ENCODE measurements around the gene RSPO4.

RSPO4 gene

GRCh38 chr20:1034415-1034789 is 32.3 kb upstream of the RSPO4 start:
- no peak for TF ChIP-seq CTCF (IDR thresholded peaks at IDR 0.05)

- no peak for TF ChIP-seq CTCF (IDR thresholded peaks at IDR 0.05)
Observed at GRCh38 chr20:1033751-1034414, 31.8 kb upstream of the RSPO4 start.

- no peak for TF ChIP-seq CTCF (IDR thresholded peaks at IDR 0.05)
Observed at GRCh38 chr20:1029980-1030379, 27.9 kb upstream of the RSPO4 start.

- no peak for TF ChIP-seq CTCF (IDR thresholded peaks at IDR 0.05)
Observed at GRCh38 chr20:1022871-1023270, 20.8 kb upstream of the RSPO4 start.

GRCh38 chr20:1020614-1021013 is 18.5 kb upstream of the RSPO4 start:
- TF ChIP-seq CTCF (IDR thresholded peaks at IDR 0.05) = no peak

GRCh38 chr20:1019344-1019743 is 17.2 kb upstream of the RSPO4 start:
- TF ChIP-seq CTCF (IDR thresholded peaks at IDR 0.05) = no peak

- TF ChIP-seq CTCF (IDR thresholded peaks at IDR 0.05) = no peak
Observed at GRCh38 chr20:1017677-1018076, 15.6 kb upstream of the RSPO4 start.

- TF ChIP-seq CTCF (IDR thresholded peaks at IDR 0.05) = no peak
Observed at GRCh38 chr20:1015181-1015580, 13.1 kb upstream of the RSPO4 start.
